ENCODE data around the gene KRTAP3-2. TPM values are rescaled to one million over a fixed set of nuclear protein-coding genes. Genes with fewer than 3 reads are reported as not detected.

KRTAP3-2 gene
- total RNA-seq, 2 donors from 2014 or later, result not detected

GRCh38 chr17:41020336-41020735 is 20.6 kb upstream of the KRTAP3-2 start:
- Histone ChIP-seq H3K4me3 (no peak overlapping the region), H3K27me3 (replicated peaks; ENCODE audit: insufficient read depth) (no peaks in the 10 kb centered on the region), H3K9me3 (no peaks in the 10 kb centered on the region), H3K27ac (no peak overlapping the region), H3K36me3 (no peaks in the 10 kb centered on the region), H3K4me1 (ENCODE audit: control insufficient read depth in 1 of 2, low read depth in 2 of 2) (no peaks in the 10 kb centered on the region)
- no peak for TF ChIP-seq CTCF (IDR thresholded peaks at IDR 0.05)
- DNase-seq (ENCODE audit: low spot score), result no peak
- ATAC-seq (ENCODE audit: insufficient number of reproducible peaks, low FRiP score, low read depth), result no peak

- Histone ChIP-seq H3K36me3 (no peaks in the 10 kb centered on the region), H3K27me3 (replicated peaks; ENCODE audit: insufficient read depth) (no peaks in the 10 kb centered on the region), H3K4me1 (ENCODE audit: control insufficient read depth in 1 of 2, low read depth in 2 of 2) (no peaks in the 10 kb centered on the region), H3K9me3 (no peaks in the 10 kb centered on the region), H3K4me3 (no peak overlapping the region), H3K27ac (no peak overlapping the region)
- ATAC-seq (ENCODE audit: insufficient number of reproducible peaks, low FRiP score, low read depth) (no peak), DNase-seq (ENCODE audit: low spot score) (no peak)
- TF ChIP-seq CTCF (IDR thresholded peaks at IDR 0.05), result no peak
Measured at GRCh38 chr17:41019415-41019814, 19.7 kb upstream of the KRTAP3-2 start.

- no peak for TF ChIP-seq CTCF (IDR thresholded peaks at IDR 0.05)
- no peak for DNase-seq (ENCODE audit: low spot score)
- Histone ChIP-seq H3K27me3 (replicated peaks; ENCODE audit: insufficient read depth) (no peaks in the 10 kb centered on the region), H3K27ac (no peak overlapping the region), H3K4me1 (ENCODE audit: control insufficient read depth in 1 of 2, low read depth in 2 of 2) (no peaks in the 10 kb centered on the region), H3K4me3 (no peak overlapping the region), H3K36me3 (no peaks in the 10 kb centered on the region), H3K9me3 (no peaks in the 10 kb centered on the region)
- ATAC-seq (ENCODE audit: insufficient number of reproducible peaks, low FRiP score, low read depth), result no peak
Measured at GRCh38 chr17:41018541-41018940, 18.8 kb upstream of the KRTAP3-2 start.

GRCh38 chr17:41016578-41017215 is 17.0 kb upstream of the KRTAP3-2 start:
- Histone ChIP-seq H3K27me3 (replicated peaks; ENCODE audit: insufficient read depth) (no peaks in the 10 kb centered on the region), H3K27ac (no peak overlapping the region), H3K9me3 (no peaks in the 10 kb centered on the region), H3K36me3 (no peaks in the 10 kb centered on the region), H3K4me3 (no peak overlapping the region), H3K4me1 (ENCODE audit: control insufficient read depth in 1 of 2, low read depth in 2 of 2) (no peaks in the 10 kb centered on the region)
- TF ChIP-seq CTCF (IDR thresholded peaks at IDR 0.05), result no peak
- ATAC-seq (ENCODE audit: insufficient number of reproducible peaks, low FRiP score, low read depth) (no peak), DNase-seq (ENCODE audit: low spot score) (no peak)

GRCh38 chr17:41015454-41015853 is 15.7 kb upstream of the KRTAP3-2 start:
- Histone ChIP-seq H3K27ac (no peak overlapping the region), H3K4me3 (no peak overlapping the region), H3K4me1 (ENCODE audit: control insufficient read depth in 1 of 2, low read depth in 2 of 2) (no peaks in the 10 kb centered on the region), H3K36me3 (no peaks in the 10 kb centered on the region), H3K27me3 (replicated peaks; ENCODE audit: insufficient read depth) (no peaks in the 10 kb centered on the region), H3K9me3 (no peaks in the 10 kb centered on the region)
- ATAC-seq (ENCODE audit: insufficient number of reproducible peaks, low FRiP score, low read depth) (no peak), DNase-seq (ENCODE audit: low spot score) (no peak)
- no peak for TF ChIP-seq CTCF (IDR thresholded peaks at IDR 0.05)

Measured in thoracic aorta (tissue), 2 donors.